Mucosa of descending colon (tissue), 3 donors: ENCODE results near the gene RCC1. TPM values are rescaled to one million over a fixed set of nuclear protein-coding genes. Genes with fewer than 3 reads are reported as not detected.

Source experiments
- ATAC-seq: fragments of 200-7000 bp; cut with Tn5 transposase; one replicate; pipeline ENCODE4 v1.9.1; 2020; ENCODE audit warnings: mild to moderate bottlenecking, moderate library complexity
- DNase-seq, 3 donors: peaks; one replicate each; pipeline ENCODE4 v3.0.0-alpha.2; 2020
- H3K36me3 ChIP-seq: fragments of 200-600 bp; one replicate; pipeline ENCODE4 v1.8.0; 2021; ENCODE audit warnings: low read depth, mild to moderate bottlenecking
- H3K4me1 ChIP-seq: fragments of 200-600 bp; one replicate; pipeline ENCODE4 v1.8.0; 2021; ENCODE audit warnings: low read depth, mild to moderate bottlenecking
- H3K4me3 ChIP-seq: fragments of 200-600 bp; one replicate; pipeline ENCODE4 v1.8.0; 2021; ENCODE audit warnings: mild to moderate bottlenecking
- H3K9me3 ChIP-seq: fragments of 200-600 bp; one replicate; pipeline ENCODE4 v1.8.0; 2021; ENCODE audit warnings: mild to moderate bottlenecking
- CTCF ChIP-seq: fragments of 200-600 bp; IDR thresholded peaks from one replicate; pipeline ENCODE4 v1.8.0; 2022; ENCODE audit warnings: antibody characterized with exemption, mild to moderate bottlenecking
- intact Hi-C, 2 donors: fragments of 100-400 bp; cut with DNase I in 1 of 2; cut with micrococcal nuclease in 1 of 2; formaldehyde crosslinking; loops; one replicate each; pipeline versions ENCODE4 v1.11.0 to v1.11.1; 2022; cut with DNase I, micrococcal nuclease
- total RNA-seq, 3 donors: library from RNA; stranded (reverse); fragmentation: NEBNext Ultra II Directional in 2 of 3; extraction: Animal tissue kit (Norgen Biotek cat#: 25700) in 2 of 3; gene quantifications; one replicate each; pipeline versions ENCODE4 v1.2.1 to v1.2.4, GENCODE V29; 2021 to 2023
- donor health status: DM: no; HTN: no; CAD: no; lungs with moderate emphysema.
- donor health status: DM: no; HTN: no; CAD: no.
- donor health status: DM: no; HTN: yes; CAD: no.

Gene RCC1
- total RNA-seq, 3 donors from 2014 or later, result 23.0 to 34.3 (median 25.3) TPM

DNA sequence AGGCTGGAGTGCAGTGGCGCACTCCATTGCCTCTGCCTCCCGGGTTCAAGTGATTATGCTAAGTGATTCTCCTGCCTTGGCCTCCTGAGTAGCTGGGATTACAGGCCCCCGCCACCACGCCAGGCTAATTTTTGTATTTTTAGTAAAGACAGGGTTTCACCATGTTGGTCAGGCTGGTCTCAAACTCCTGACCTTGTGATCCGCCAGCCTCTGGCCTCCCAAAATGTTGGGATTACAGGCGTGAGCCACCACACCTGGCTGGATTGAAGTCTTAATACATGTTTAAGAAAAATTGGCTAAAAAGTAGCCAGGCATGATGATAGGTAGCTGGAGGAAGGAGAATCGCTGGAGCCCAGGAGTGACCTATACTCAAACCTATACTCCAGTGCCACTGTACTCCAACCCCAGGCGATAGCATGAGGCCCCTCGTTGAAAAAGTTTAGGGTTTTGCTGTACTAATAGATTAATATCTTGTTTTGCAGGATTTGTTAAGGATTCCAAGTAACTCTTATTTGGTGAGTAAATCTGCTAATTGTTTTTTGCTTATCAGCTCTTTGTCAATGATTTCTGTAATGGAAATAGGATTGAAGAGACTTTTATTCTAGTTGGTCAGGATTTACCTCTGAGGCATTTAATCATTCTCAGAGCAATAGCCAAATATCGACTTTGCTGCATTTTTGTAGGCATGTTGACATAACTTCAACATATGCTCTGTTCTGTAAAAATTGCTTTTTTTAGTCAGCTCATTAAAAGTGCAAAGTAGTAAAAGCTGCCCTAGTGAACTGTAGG, 2.0 kb downstream of the RCC1 start:
- intact Hi-C loops, result no loop called here
- Histone ChIP-seq H3K36me3 (peaks cover 6% of the 10 kb centered on the region), H3K9me3 (no peaks in the 10 kb centered on the region), H3K4me1 (peaks cover 44% of the 10 kb centered on the region), H3K4me3 (no peak overlapping the region)
- DNase-seq, result no peak
- TF ChIP-seq CTCF, result no peak
- ATAC-seq, result no peak

GRCh38 chr1:28508435-28508754, 2.6 kb downstream of the RCC1 start:
- Histone ChIP-seq H3K36me3 (peaks cover 6% of the 10 kb centered on the region), H3K9me3 (no peaks in the 10 kb centered on the region), H3K4me1 (peaks cover 44% of the 10 kb centered on the region), H3K4me3 (no peak overlapping the region)
- DNase-seq (no peak), ATAC-seq (no peak)
- intact Hi-C loops, result no loop called here
- TF ChIP-seq CTCF, result no peak

DNA sequence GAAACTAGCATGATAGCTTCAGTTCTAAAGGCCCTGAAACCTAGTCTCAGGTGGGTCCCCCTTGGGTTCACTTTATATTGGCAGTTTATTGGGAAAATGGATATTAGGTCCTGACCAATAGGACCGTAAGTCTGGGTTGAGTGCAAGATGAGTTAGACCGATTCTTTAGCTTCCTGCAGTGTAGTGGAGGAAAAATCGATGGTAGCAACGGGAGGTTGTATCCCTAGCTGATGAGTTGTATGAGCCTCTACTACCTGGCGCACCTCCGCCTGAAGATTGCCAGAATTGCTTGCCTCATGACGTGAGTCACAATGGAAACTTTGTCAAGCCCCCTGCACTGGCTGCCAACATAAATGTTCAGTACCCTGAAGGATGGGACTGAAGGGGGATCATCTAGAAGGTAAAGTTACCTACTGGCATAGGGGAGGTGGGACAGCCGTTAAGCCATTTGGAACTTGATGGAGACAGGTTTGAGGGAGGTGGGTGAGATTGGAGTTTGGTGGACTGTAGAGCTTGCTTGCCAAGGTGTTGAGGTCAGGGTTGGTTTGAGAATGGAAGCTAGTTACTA, 3.9 kb downstream of the RCC1 start:
- ATAC-seq, result no peak
- no peak for DNase-seq
- peaks cover 6% of the 10 kb centered on the region for H3K36me3 ChIP-seq
- H3K4me1 ChIP-seq, result peaks cover 46% of the 10 kb centered on the region
- H3K4me3 ChIP-seq, result no peak overlapping the region
- no peaks in the 10 kb centered on the region for H3K9me3 ChIP-seq
- no peak for TF ChIP-seq CTCF
- intact Hi-C loops, result loop anchor here in 1 of 2 donors (10.0 kb wide), 1 partner anchor 95 kb away; no protein-coding TSS in a partner anchor

DNA sequence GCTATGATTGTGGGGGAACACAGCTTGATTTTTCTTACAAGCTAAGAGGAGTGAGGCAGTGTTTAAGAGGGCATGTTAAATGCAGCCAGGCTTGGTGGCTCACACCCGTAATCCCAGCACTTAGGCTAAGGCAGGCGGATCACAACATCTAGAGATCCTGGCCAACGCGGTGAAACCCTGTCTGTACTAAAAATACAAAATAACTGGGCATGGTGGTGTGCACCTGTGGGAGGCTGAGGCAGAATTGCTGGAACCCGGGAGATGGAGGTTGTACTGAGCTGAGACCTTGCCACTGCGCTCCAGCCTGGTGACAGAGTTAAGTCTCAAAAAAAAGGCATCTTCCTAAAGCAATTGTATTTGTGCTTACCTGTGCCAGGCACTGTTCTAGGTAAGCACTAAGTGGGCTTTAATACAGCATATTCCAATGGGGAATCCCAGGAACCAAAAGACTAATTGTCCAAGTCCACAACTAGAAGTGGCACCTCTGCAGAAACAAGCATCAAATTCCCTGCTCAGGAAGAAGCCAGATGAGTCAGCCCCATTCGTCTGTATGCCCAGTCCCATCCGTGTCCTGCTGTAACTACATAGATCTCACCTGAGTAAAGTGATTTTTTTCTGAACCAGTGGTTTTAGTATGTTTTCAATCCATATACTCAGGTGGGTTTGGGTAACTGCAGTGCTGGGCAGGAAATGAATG, 4.6 kb downstream of the RCC1 start:
- no peak for ATAC-seq
- H3K4me1 ChIP-seq, result peaks cover 46% of the 10 kb centered on the region
- intact Hi-C loops, result loop anchor here in 1 of 2 donors (10.0 kb wide), 1 partner anchor 94 kb away; no protein-coding TSS in a partner anchor
- TF ChIP-seq CTCF, result no peak
- no peak for DNase-seq
- H3K36me3 ChIP-seq, result peaks cover 6% of the 10 kb centered on the region
- H3K4me3 ChIP-seq, result no peak overlapping the region
- no peaks in the 10 kb centered on the region for H3K9me3 ChIP-seq

DNA sequence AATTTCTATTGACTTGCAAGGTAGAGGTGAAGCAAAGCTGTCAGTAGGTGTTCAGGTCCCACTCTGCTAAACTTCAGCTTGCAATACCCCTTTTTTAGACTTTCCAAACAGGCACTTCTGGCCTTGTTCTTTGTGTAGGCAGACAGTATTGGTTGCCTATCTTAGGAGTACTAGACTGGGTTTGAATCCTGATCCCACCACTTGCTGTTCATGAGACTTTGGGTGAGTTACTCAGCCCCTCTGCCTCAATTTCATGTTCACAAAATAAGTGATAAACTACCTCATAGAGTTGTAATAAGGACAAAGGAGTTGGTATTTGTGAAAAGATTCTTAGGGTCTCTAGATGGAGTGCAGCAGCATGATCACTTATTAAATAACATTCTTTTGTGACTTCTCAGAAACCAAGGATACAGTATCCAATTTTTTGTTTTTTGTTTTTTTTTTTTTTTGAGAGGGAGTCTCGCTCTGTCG, 5.2 kb downstream of the RCC1 start:
- peaks cover 46% of the 10 kb centered on the region for H3K4me1 ChIP-seq
- no peak for TF ChIP-seq CTCF
- no peaks in the 10 kb centered on the region for H3K9me3 ChIP-seq
- no peak overlapping the region for H3K4me3 ChIP-seq
- no peak for ATAC-seq
- DNase-seq, result no peak
- peaks cover 6% of the 10 kb centered on the region for H3K36me3 ChIP-seq
- intact Hi-C loops, result loop anchor here in 1 of 2 donors (10.0 kb wide), 1 partner anchor 94 kb away; no protein-coding TSS in a partner anchor
